Naive thymus-derived CD4-positive, alpha-beta T cell (primary cell): ENCODE results near the gene COX19. TPM values are rescaled to one million over a fixed set of nuclear protein-coding genes. Genes with fewer than 3 reads are reported as not detected.
A peak's percentile ranks its signal among the peaks of the same experiment; 100 is the strongest.
"Not testable (repeated sequence)": the region's sequence is repeated elsewhere in the genome, so short reads cannot be mapped to it uniquely, and the experiment has no call there.

Source experiments
- ATAC-seq: fragments of 150-1000 bp; cut with Tn5 transposase; 2 replicates; pipeline ENCODE4 v1.10.0; 2021; ENCODE audit warnings: mild to moderate bottlenecking, moderate library complexity
- CTCF ChIA-PET: fragments of 350-600 bp; sonication (Branson Sonifier 250); formaldehyde crosslinking; loops from one replicate; lab custom pipeline; 2021; ENCODE audit warnings: antibody characterized with exemption; lab: Charles Lee
- POLR2A ChIA-PET: fragments of 350-600 bp; sonication (Branson Sonifier 250); formaldehyde crosslinking; loops from one replicate; lab custom pipeline; 2021; ENCODE audit warnings: antibody characterized with exemption, inconsistent platforms; lab: Charles Lee
- DNase-seq, 9 donors: peaks; one replicate each; pipeline versions ENCODE4 v3.0.0 to v3.0.0-alpha.2; 2020 to 2022; ENCODE audit warnings: mixed read lengths in 1 of 9
- H3K27ac ChIP-seq: one replicate; pipeline ENCODE4 v1.7.0; 2013; ENCODE audit warnings: mild to moderate bottlenecking, low read depth, low read length, moderate library complexity
- H3K27me3 ChIP-seq, 2 donors: one replicate each; pipeline ENCODE4 v1.7.0; 2013; ENCODE audit warnings: low read length in 2 of 2, mild to moderate bottlenecking in 2 of 2, moderate library complexity in 2 of 2; ENCODE audit not compliant: control insufficient read depth in 2 of 2, insufficient read depth in 2 of 2
- H3K36me3 ChIP-seq, 3 experiments: 1 replicate in 2 of 3; 2 replicates in 1 of 3; pipeline ENCODE4 v1.7.0; 2013; ENCODE audit warnings: low read length in 3 of 3, mild to moderate bottlenecking in 3 of 3, moderate library complexity in 1 of 3; ENCODE audit not compliant: insufficient read depth in 3 of 3, control insufficient read depth in 2 of 3
- H3K4me1 ChIP-seq, 2 donors: one replicate each; pipeline ENCODE4 v1.7.0; 2013; ENCODE audit warnings: low read length in 2 of 2, mild to moderate bottlenecking in 2 of 2, moderate library complexity in 1 of 2; ENCODE audit not compliant: control insufficient read depth in 2 of 2, insufficient read depth in 2 of 2
- H3K4me3 ChIP-seq: 2 replicates; pipeline ENCODE4 v1.7.0; 2013; ENCODE audit warnings: mild to moderate bottlenecking, low read length
- H3K9me3 ChIP-seq, 3 experiments: 1 replicate in 2 of 3; 2 replicates in 1 of 3; pipeline ENCODE4 v1.7.0; 2013; ENCODE audit warnings: low read length in 3 of 3; ENCODE audit not compliant: control insufficient read depth in 2 of 3
- H3K27ac Mint-ChIP-seq, 9 donors: one replicate each; pipeline ENCODE4 v1.8.0; 2020 to 2022; ENCODE audit warnings: mixed read lengths in 9 of 9, mild to moderate bottlenecking in 8 of 9, moderate library complexity in 5 of 9, inconsistent platforms in 2 of 9
- H3K27me3 Mint-ChIP-seq, 5 donors: one replicate each; pipeline ENCODE4 v1.8.0; 2021 to 2022; ENCODE audit warnings: mixed read lengths in 5 of 5, mild to moderate bottlenecking in 1 of 5
- H3K36me3 Mint-ChIP-seq, 5 donors: one replicate each; pipeline ENCODE4 v1.8.0; 2020 to 2022; ENCODE audit warnings: mixed read lengths in 5 of 5, mild to moderate bottlenecking in 3 of 5, inconsistent platforms in 1 of 5
- H3K4me1 Mint-ChIP-seq, 7 donors: one replicate each; pipeline ENCODE4 v1.8.0; 2020 to 2022; ENCODE audit warnings: mixed read lengths in 7 of 7, mild to moderate bottlenecking in 3 of 7, inconsistent platforms in 1 of 7
- H3K4me3 Mint-ChIP-seq, 10 donors: one replicate each; pipeline ENCODE4 v1.8.0; 2020 to 2022; ENCODE audit warnings: mild to moderate bottlenecking in 10 of 10, mixed read lengths in 10 of 10, moderate library complexity in 6 of 10, inconsistent platforms in 2 of 10
- H3K9me3 Mint-ChIP-seq, 11 donors: one replicate each; pipeline ENCODE4 v1.8.0; 2020 to 2022; ENCODE audit warnings: mixed read lengths in 11 of 11, mild to moderate bottlenecking in 4 of 11, inconsistent platforms in 1 of 11, moderate library complexity in 1 of 11
- intact Hi-C, 2 donors: fragments of 100-400 bp; cut with micrococcal nuclease; formaldehyde crosslinking; loops; one replicate each; pipeline ENCODE4 v1.15.1; 2023
- polyA plus RNA-seq, 2 donors: library from polyadenylated mRNA; unstranded; fragments of 300-500 nt; fragmentation: Illumina TruSeq; gene quantifications; one replicate each; pipeline ENCODE4 v1.2.3, GENCODE V29; 2021
- total RNA-seq, 6 experiments: library from RNA in 5 of 6; stranded (reverse) in 5 of 6; gene quantifications; 1 replicate in 5 of 6; 2 replicates in 1 of 6; pipeline ENCODE4 v1.2.3 and lab custom pipeline; 2021 to 2026

The COX19 gene
- total and polyA plus RNA-seq, 7 experiments from 2014 or later, result 18.3 to 48.2 (median 45.1) TPM

DNA sequence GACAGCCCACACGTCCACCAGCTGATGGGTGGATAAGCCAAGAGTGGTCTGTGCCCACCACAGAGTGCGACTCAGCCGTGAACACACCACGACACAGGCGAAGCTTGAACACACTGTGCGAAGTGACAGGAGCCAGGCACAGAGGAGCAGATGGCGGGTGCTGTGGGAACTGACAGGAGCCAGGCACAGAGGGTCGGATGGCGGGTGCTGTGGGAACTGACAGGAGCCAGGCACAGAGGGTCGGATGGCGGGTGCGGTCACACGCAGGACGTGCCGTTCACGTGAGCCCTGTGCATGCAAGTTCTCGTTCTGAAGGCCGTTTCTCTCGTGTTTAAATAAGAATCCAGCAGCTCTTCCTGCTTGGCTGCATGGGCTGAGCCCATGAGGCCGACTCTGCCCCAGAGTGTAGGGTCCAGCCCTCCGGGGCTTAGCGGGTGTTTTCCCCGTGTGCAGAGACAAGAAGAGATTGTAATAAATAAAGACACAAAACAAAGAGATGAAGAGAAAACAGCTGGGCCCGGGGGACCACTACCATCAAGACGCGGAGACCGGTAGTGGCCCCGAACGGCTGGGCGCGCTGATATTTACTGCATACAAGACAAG is 15.0 kb downstream of the COX19 start:
- Mint-ChIP-seq H3K36me3 (peaks cover 0 to 2% (median 0%) of the 10 kb centered on the region in 5 donors), H3K4me1 (peaks cover 2 to 29% (median 22%) of the 10 kb centered on the region in 7 donors), H3K27ac (no peak overlapping the region), H3K27me3 (peaks cover 0 to 13% (median 5%) of the 10 kb centered on the region in 5 donors), H3K9me3 (no peaks in the 10 kb centered on the region), H3K4me3 (no peak overlapping the region)
- POLR2A ChIA-PET, result interaction anchor here (0.5 to 0.8 kb wide), 2 partner anchors 13 to 14 kb away, joined by 3 to 4 read pairs; no protein-coding TSS in a partner anchor
- intact Hi-C loops, result no loop called here
- H3K4me1 ChIP-seq, result peaks cover 0 to 5% of the 10 kb centered on the region in 2 donors
- H3K9me3 ChIP-seq, result no peaks in the 10 kb centered on the region
- ATAC-seq, result no peak
- no peak for DNase-seq
- CTCF ChIA-PET, result no interaction called here
- no peak overlapping the region for H3K4me3 ChIP-seq
- no peak overlapping the region for H3K27ac ChIP-seq
- no peaks in the 10 kb centered on the region for H3K36me3 ChIP-seq
- no peaks in the 10 kb centered on the region for H3K27me3 ChIP-seq

DNA sequence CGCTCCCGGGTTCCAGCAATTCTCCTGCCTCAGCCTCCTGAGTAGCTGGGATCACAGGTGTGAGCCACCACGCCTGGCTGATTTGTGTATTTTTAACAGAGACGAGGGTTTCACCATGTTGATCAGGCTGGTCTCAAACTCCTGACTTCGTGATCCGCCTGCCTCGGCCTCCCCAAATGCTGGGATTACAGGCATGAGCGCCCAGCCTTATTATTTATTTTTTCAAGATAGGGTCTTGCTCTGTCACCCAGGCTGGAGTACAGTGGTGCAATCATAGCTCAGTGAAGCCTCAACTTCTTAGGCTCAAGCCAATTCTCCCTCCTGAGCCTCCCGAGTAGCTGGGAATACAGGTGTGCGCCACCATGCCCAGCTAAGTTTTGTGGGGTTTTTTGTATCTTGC is 15.6 kb downstream of the COX19 start:
- H3K36me3 Mint-ChIP-seq, DNase-seq, H3K27ac ChIP-seq, CTCF ChIA-PET, H3K27ac Mint-ChIP-seq, ATAC-seq, H3K27me3 ChIP-seq, H3K4me3 ChIP-seq, H3K9me3 ChIP-seq, H3K4me1 ChIP-seq, H3K4me3 Mint-ChIP-seq, intact Hi-C loops, H3K36me3 ChIP-seq, H3K9me3 Mint-ChIP-seq: not testable (repeated sequence)
- Mint-ChIP-seq H3K27me3 (peaks cover 0 to 17% (median 8%) of the 10 kb centered on the region in 5 donors), H3K4me1 (peaks cover 2 to 25% (median 16%) of the 10 kb centered on the region in 7 donors)
- POLR2A ChIA-PET, result interaction anchor here (0.5 kb wide), 1 partner anchor 13 kb away, joined by 4 read pairs; no protein-coding TSS in a partner anchor

DNA sequence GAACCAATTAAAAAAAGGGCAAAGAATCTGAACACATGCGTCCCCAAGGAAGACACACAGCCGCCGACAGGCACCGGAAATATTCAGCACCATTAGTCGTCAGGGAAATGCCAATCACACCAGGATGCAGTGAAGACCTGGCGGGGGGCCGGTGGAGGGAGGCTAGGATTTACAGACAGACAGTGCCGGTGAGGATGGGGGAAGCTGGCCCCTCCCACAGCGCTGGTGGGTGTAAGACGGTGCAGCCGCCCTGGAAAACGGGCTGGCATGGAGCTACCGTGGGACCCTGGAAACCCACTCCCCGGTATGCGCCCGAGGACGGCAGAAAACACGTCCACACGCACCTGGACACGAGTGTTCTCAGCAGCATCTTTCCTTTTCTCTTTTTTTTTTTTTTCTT is 16.1 kb downstream of the COX19 start:
- ATAC-seq, result no peak
- Histone ChIP-seq H3K36me3 (no peaks in the 10 kb centered on the region), H3K4me3 (no peak overlapping the region), H3K4me1 (peaks cover 0 to under 1% of the 10 kb centered on the region in 2 donors), H3K27me3 (no peaks in the 10 kb centered on the region), H3K9me3 (no peaks in the 10 kb centered on the region), H3K27ac (no peak overlapping the region)
- no peaks in the 10 kb centered on the region for H3K9me3 Mint-ChIP-seq
- H3K4me3 Mint-ChIP-seq, result no peak overlapping the region
- intact Hi-C loops, result no loop called here
- CTCF ChIA-PET, result interaction anchor here (1.3 kb wide), 1 partner anchor 38 kb away, joined by 3 read pairs; no protein-coding TSS in a partner anchor
- POLR2A ChIA-PET, result no interaction called here
- peaks cover 0 to 2% (median 0%) of the 10 kb centered on the region in 5 donors for H3K36me3 Mint-ChIP-seq
- peaks cover 0 to 17% (median 8%) of the 10 kb centered on the region in 5 donors for H3K27me3 Mint-ChIP-seq
- no peak overlapping the region for H3K27ac Mint-ChIP-seq
- no peak for DNase-seq
- H3K4me1 Mint-ChIP-seq, result peaks cover 2 to 24% (median 11%) of the 10 kb centered on the region in 7 donors

DNA sequence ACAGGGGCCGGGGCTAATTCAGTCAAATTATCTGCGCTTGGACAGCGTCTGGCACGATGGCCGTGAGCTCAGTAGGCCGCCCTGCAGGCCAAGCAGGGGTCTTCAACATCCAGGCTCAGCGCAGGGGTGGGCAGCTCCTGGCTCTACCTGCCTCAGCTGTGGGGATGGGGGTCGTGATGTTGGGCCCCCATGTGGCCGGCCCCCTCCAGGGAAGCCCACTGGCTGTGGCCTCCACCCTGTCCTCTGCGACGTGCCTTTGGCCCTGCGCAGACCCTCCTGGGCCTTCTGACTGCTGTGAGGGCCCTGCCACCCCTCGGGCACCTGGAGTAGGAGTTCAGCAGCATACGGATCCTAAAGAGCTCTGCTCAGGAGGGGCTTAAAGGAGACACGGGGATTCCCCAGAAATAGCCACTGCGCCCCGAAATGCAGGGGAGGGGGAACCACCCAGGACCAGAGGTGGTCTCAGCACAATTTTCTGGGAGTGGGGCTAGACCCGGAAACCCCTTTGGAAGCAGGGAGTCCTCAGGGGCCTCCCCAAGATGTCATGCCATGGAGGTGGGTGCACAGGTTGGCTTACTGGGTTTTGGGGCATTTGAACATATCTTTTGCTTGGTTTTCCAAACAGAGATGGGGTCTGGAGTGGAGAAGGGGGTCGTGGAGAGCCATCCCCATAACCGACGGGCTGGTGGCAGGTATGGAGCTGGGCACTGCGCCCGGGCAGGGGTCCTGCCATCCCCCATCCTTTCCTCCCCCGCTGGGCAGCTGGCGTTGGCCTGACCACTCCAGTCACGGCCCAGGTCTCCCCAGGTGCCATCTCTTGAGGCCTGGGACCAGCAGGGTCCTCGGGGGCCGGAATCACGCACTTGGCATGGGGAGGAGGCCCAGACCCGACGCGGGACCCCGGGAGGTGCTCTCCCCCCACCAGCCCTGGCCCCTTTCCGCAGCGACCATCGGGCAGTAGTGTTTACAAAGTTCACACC is 16.8 kb downstream of the COX19 start:
- H3K9me3 Mint-ChIP-seq, result no peaks in the 10 kb centered on the region
- intact Hi-C loops, result no loop called here
- DNase-seq (no peak), ATAC-seq (no peak)
- no peak overlapping the region for H3K4me3 Mint-ChIP-seq
- no peak overlapping the region for H3K27ac Mint-ChIP-seq
- no peaks in the 10 kb centered on the region for H3K27me3 ChIP-seq
- H3K27ac ChIP-seq, result no peak overlapping the region
- no peaks in the 10 kb centered on the region for H3K9me3 ChIP-seq
- ChIA-PET POLR2A (no interaction called here), CTCF (interaction anchor here (1.3 kb wide), 1 partner anchor 37 kb away, joined by 3 read pairs; no protein-coding TSS in a partner anchor)
- peaks cover under 1 to 22% (median 6%) of the 10 kb centered on the region in 7 donors for H3K4me1 Mint-ChIP-seq
- H3K36me3 ChIP-seq, result no peaks in the 10 kb centered on the region
- no peak overlapping the region for H3K4me3 ChIP-seq
- peaks cover 0 to 2% (median 0%) of the 10 kb centered on the region in 5 donors for H3K36me3 Mint-ChIP-seq
- peaks cover 0 to 15% (median 8%) of the 10 kb centered on the region in 5 donors for H3K27me3 Mint-ChIP-seq
- H3K4me1 ChIP-seq, result no peaks in the 10 kb centered on the region

DNA sequence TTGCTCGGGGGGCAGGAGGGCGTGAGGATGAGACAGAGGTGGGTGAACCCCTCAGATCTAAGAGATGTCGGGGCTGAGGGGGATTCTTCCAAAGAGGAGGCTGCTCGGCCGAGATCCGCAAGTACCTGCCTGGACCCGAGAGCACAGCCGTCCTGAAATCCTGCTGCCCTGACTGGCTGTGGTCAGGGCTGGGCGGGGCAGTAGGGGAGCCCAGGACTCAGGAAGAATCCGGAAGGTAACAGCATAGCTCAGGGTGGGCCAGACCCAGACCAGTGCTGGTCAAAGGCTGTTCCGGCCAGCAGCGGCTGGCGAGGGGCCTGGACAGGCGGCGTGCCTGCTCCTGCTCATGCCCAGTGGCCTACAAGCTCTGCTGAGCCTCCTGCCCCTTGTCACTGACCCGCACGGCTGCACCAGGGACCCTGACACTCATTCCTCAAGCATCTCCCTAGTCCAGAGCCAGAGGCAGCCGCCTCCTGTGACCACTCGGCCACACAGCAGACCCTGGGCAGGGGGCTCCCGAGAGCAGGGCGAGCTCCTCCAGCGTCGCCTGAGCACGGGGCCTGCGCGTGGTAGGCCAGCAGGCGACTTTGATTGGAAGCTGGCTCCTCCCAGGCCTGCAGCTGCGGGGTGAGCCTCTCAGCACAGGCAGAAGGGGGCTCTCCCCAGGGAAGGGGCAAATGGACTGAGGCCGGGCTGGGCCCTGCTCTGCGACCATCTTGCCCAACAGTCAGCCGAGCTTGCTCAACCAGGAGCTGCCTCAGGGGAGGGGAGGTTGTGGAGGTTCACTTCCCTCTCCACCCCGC is 17.7 kb downstream of the COX19 start:
- CTCF ChIA-PET, result interaction anchor here (1.3 kb wide), 1 partner anchor 36 kb away, joined by 3 read pairs; no protein-coding TSS in a partner anchor

DNA sequence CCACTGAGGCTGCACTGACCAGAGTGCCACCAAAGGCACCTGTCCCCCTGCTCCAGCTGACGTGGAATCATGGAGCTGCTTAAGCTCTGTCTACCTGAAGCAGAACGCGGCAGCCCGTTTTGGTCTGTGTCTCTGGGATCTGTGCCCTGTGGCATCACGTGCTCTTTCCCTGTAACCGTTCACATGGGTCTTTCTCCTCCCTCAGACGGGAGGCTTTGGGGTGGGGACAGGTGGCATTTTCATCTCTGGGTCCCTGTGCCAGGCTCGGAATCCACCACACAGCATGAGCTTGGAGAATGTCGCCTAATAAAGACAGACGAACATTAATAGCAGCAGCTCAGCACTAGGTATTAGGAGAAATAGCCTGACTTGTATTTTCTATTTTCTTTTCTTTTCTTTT is 19.3 kb downstream of the COX19 start:
- no peaks in the 10 kb centered on the region for H3K9me3 ChIP-seq
- intact Hi-C loops, result no loop called here
- ATAC-seq (no peak), DNase-seq (no peak)
- H3K4me3 ChIP-seq, result no peak overlapping the region
- ChIA-PET CTCF (interaction anchor here (0.6 to 1.3 kb wide), 3 partner anchors 46 to 310 kb away, joined by 5 to 6 read pairs (median 6); no protein-coding TSS in a partner anchor), POLR2A (no interaction called here)
- no peaks in the 10 kb centered on the region for H3K4me1 ChIP-seq
- Mint-ChIP-seq H3K9me3 (no peaks in the 10 kb centered on the region), H3K27me3 (peaks cover 0 to 13% (median 8%) of the 10 kb centered on the region in 5 donors), H3K4me3 (peak overlapping the region; percentile 32 to 80 (median 70)), H3K27ac (no peak overlapping the region), H3K36me3 (no peaks in the 10 kb centered on the region), H3K4me1 (peaks cover 0 to 15% (median 0%) of the 10 kb centered on the region in 7 donors)
- H3K36me3 ChIP-seq, result no peaks in the 10 kb centered on the region
- H3K27me3 ChIP-seq, result no peaks in the 10 kb centered on the region
- no peak overlapping the region for H3K27ac ChIP-seq

More for the DNA sequence above, 17.7 kb downstream of the COX19 start:
- no peak overlapping the region for H3K27ac ChIP-seq
- Mint-ChIP-seq H3K27me3 (peaks cover 0 to 14% (median 8%) of the 10 kb centered on the region in 5 donors), H3K36me3 (peaks cover 0 to 2% (median 0%) of the 10 kb centered on the region in 5 donors), H3K27ac (peak overlapping the region in 1 of 9 donors; percentile 67), H3K4me3 (no peak overlapping the region), H3K4me1 (peaks cover 0 to 17% (median 4%) of the 10 kb centered on the region in 7 donors), H3K9me3 (no peaks in the 10 kb centered on the region)
- DNase-seq (no peak), ATAC-seq (peak; percentile 42)
- no peaks in the 10 kb centered on the region for H3K4me1 ChIP-seq
- POLR2A ChIA-PET, result no interaction called here
- H3K36me3 ChIP-seq, result no peaks in the 10 kb centered on the region
- intact Hi-C loops, result no loop called here
- H3K4me3 ChIP-seq, result no peak overlapping the region
- no peaks in the 10 kb centered on the region for H3K9me3 ChIP-seq
- no peaks in the 10 kb centered on the region for H3K27me3 ChIP-seq
